ENCODE measurements around the gene C19orf12.

Gene C19orf12

DNA sequence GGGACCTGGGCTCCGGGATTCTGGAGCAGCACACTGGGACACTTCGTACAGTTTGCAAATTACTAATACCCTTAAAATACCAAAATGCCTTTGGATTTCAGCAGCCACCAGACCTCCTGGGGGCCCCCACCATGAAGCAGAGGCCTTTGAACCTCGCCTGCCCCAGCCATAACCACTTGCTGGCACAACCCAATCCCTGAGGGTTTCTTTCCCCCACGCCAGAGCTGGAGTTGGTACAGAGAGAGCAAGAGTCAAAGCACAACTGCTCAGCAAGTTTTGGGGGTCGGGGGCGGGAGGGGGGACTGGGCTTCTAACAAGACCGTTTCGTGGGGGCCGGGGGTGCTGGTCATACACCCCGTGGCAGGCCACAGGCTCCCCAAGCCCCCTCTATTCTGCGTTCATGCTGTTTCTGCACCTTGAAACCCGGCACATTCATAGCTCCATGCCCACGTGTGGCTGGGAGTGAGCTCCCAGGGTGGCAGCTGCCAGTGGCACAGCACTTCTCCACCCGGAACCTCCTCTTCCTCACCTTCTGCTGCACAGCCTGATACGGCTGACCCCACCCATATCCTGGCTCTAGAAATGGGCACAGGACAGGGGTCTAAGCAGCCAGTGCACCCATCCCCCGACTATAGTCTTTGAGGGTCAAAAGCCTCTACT is 32.7 kb downstream of the C19orf12 start:
- no peak overlapping the region for H3K4me3 ChIP-seq (replicated peaks; ENCODE audit: low read depth, low read length)
- TF ChIP-seq, protein P1, sequence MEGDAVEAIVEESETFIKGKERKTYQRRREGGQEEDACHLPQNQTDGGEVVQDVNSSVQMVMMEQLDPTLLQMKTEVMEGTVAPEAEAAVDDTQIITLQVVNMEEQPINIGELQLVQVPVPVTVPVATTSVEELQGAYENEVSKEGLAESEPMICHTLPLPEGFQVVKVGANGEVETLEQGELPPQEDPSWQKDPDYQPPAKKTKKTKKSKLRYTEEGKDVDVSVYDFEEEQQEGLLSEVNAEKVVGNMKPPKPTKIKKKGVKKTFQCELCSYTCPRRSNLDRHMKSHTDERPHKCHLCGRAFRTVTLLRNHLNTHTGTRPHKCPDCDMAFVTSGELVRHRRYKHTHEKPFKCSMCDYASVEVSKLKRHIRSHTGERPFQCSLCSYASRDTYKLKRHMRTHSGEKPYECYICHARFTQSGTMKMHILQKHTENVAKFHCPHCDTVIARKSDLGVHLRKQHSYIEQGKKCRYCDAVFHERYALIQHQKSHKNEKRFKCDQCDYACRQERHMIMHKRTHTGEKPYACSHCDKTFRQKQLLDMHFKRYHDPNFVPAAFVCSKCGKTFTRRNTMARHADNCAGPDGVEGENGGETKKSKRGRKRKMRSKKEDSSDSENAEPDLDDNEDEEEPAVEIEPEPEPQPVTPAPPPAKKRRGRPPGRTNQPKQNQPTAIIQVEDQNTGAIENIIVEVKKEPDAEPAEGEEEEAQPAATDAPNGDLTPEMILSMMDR (IDR thresholded peaks at IDR 0.05; ENCODE audit: low read depth, low read length, missing control alignments): no peak
- DNase-seq (ENCODE audit: extremely low read depth, low read depth): no peak

DNA sequence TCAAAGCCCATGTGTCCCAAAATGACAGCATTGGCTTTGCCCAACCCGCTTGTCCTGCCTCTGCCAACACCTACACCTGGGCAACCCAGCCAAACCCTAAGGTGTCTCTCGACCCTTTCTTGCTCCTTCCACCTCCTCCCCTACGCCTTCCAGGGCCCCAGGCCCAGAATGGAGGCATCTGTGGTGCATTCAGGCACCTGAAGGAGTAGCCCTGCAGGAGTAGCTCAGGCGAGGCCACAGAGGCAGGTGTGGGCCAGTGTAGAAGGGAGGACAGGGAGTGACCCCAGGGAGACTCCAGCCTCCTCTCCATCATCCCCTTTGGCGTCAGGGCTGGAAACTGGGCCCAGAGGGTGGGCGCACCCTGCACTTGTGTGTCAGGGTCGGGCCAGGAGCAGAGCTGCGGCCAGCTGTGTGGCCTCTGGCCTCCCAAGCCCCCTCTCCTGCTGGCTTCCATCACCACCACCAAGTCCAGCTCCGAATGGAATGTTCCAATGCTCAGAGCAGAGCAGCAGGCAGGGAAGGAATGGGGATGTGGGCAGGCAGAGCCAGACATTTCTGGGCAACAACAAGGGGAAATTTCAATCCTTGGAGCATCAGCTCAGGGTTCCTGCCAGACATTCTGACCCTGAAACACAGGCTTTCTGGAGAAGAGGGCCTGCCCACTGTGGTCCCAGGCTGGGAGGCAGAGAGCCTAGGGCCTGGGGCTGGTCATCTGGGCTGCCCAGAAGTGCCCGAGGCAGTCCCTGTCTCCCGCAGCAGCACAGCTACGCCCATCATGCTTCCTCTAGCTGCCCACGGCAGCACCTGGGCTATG is 33.4 kb downstream of the C19orf12 start:
- no peak overlapping the region for H3K4me3 ChIP-seq (replicated peaks; ENCODE audit: low read depth, low read length)
- DNase-seq (ENCODE audit: extremely low read depth, low read depth): no peak
- TF ChIP-seq, protein P1 (IDR thresholded peaks at IDR 0.05; ENCODE audit: low read depth, low read length, missing control alignments): no peak

DNA sequence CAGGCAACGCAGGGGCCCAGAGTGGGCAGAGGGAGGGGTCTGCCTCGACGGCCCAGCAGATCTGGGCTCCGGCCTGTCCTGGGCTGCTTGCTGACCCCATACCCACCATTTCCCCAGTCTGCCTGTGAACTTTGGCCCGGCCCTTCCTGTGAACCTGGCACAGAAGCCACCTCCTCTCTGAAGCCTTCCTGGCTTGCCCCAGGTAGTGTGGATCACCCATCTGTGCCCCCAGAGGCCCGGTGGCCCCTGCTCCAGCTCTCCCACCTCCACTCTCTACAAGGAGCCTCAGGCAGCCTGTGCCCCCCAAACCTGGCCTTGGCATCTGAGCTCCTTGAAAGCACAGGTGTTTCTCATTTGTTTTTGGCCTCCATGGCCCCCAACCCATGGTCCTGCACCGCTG is 34.1 kb downstream of the C19orf12 start:
- DNase-seq (ENCODE audit: extremely low read depth, low read depth): no peak
- TF ChIP-seq, protein P1 (IDR thresholded peaks at IDR 0.05; ENCODE audit: low read depth, low read length, missing control alignments): no peak

DNA sequence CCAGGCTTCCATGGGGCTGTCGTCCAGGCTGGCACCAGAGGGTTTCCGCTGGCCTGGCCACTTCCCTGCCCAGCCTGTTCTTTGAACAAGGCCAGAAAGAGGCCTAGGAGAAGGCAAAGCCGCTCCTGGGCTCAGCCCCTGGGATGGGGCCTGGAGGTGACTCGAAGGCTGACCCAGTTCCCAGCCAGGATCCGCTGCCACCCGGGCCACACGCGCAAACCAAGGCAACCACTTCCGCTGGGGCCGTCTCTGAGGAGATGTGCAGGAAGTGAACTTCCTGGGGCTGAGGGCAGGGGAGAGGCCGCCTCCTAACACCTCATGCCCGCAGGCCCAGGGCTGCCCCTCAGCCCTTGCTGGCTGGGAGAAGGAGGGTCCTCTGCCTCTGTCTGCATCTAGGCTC is 34.6 kb downstream of the C19orf12 start:
- no peak overlapping the region for H3K4me3 ChIP-seq (replicated peaks; ENCODE audit: low read depth, low read length)
- no peak for DNase-seq (ENCODE audit: extremely low read depth, low read depth)
- TF ChIP-seq, protein P1 (IDR thresholded peaks at IDR 0.05; ENCODE audit: low read depth, low read length, missing control alignments): no peak

More for the DNA sequence above, 34.1 kb downstream of the C19orf12 start:
- no peak overlapping the region for H3K4me3 ChIP-seq (replicated peaks; ENCODE audit: low read depth, low read length)

DNA sequence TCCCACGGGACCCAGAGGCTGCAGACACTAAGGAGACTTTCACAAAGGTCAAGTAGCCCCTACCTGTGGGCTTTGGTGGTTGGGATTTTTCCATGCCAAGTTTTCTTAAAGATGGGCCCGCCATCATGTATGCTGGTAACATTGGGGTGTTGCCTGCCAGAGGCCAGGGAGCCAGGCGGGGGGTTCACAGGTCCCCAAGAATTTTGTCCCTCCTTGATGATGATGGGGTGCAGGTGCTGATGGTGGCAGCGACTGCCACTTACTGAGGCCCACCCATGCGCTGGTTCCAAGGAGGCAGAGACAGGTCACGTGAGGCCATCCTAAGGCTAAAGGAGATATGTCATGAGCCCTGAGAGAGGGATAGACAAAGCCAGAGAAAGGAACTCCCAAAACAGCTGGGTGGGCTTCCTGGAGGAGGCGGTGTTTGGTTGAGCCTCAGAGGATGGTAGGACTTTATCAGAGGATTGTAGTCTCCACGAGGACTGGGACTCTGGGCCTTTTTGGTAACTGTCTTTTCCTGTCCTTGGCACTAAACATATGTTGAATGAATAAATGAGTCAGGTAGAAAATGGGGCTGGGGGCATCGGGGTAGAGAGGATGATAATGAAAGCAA is 35.4 kb downstream of the C19orf12 start:
- H3K4me3 ChIP-seq (replicated peaks; ENCODE audit: low read depth, low read length): no peak overlapping the region
- TF ChIP-seq, protein P1 (IDR thresholded peaks at IDR 0.05; ENCODE audit: low read depth, low read length, missing control alignments): no peak
- no peak for DNase-seq (ENCODE audit: extremely low read depth, low read depth)

DNA sequence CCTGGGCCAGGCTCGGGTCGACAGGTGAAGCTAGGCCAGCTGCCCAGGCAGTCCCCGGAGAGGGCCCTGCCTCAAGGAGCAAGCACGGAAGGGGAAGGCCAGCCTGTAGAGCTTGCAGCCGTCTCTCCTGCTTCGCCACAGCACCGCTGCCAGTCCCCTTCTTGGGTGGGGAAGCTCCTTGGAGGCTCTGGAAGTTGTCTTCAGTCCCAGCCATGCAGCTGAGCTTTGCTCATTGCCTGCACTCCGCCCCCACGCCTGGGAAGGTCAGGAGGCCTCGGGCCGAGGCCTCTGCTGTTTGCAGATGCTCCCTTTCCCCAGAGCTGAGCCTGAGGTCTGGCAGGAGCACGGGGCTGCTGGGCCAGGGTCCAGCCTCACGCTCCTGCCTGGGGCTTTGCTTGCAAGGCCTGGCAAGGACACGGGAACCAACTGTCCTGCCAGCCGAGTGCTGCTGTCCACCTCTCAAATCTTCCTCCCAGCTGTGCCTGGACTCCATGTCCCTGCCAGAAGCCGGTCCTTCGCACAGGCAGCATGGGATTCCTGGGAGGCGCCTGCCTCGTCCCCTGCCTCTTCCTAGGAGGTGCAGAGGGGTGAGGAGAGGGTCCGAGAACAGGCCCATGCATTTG is 36.5 kb downstream of the C19orf12 start:
- no peak for DNase-seq (ENCODE audit: extremely low read depth, low read depth)
- TF ChIP-seq, protein P1 (IDR thresholded peaks at IDR 0.05; ENCODE audit: low read depth, low read length, missing control alignments): no peak
- H3K4me3 ChIP-seq (replicated peaks; ENCODE audit: low read depth, low read length): no peak overlapping the region

All from HFF-Myc (cell line).